ENCODE results near the gene TMEM272.

DNA sequence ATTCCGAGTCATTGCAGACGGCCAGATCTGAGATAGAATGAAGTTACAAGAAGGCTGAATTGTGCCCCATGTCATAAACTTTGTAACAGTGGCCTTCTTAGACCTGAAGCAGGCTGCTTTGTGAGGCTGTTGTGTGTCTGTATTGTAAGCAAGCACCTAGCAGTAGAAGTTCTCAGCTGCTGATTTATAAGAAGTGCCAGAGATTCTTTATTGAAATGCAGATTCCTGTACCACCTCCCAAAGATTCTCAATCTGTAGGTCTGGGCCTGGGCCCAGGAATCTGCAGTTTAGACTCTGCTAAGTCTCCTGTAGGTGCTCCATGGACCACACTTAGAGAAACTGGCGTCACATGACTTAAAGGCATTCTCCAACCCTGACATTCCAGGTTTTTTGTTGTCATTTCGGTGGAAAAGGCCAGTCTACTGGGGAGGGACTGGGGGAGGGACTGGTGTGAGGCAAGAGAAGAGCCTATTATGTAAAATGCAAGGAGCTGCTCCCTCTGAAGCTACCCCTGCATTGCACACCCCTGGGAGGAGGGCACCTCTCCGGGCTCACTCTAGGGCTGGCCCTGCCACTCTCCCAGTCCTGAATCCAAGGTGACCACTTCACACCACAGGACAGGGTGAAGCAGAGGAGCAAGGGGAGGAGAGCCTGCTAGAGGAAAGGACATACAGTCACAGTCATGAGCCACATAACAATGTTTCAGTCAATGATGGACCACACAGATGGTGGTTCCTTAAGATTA lies 769 bp upstream of the TMEM272 start:
- TF ChIP-seq POLR2AphosphoS5 (IDR thresholded peaks at IDR 0.05; ENCODE audit: low read depth, low read length) (no peak), POLR2A (IDR thresholded peaks at IDR 0.05; ENCODE audit: low read depth, low read length) (no peak)

All from GM12892 (cell line).